SK-N-SH (cell line): ENCODE results near the gene CDC42. TPM values are rescaled to one million over a fixed set of nuclear protein-coding genes. Genes with fewer than 3 reads are reported as not detected.

Experiments
- CTCF ChIA-PET: fragments of 300-600, 350-600 bp; formaldehyde crosslinking; extraction: SDS; loops from one replicate; lab custom pipeline; 2021; lab: Yijun Ruan, JAX
- POLR2A ChIA-PET: fragments of 350-600 bp; sonication (Branson Sonifier 250); formaldehyde crosslinking; extraction: SDS; loops from one replicate; lab custom pipeline; 2020; ENCODE audit warnings: antibody characterized with exemption, inconsistent platforms; lab: Yijun Ruan, JAX
- DNase-seq: peaks from one replicate; pipeline ENCODE4 v3.0.0; 2012
- H2AFZ ChIP-seq: fragments of 200-600 bp; sonication (generic); 2 replicates; pipeline ENCODE4 v1.8.1; 2016; ENCODE audit warnings: antibody characterized with exemption, mild to moderate bottlenecking, low read depth
- H3F3A ChIP-seq: fragments of 200-600 bp; sonication (generic); replicated peaks from 2 replicates; pipeline ENCODE3; 2016; ENCODE audit warnings: antibody characterized with exemption, mild to moderate bottlenecking; ENCODE audit not compliant: insufficient read depth
- H3K27ac ChIP-seq, 2 experiments: fragments of 200-500 bp in 1 of 2; fragments of 200-600 bp in 1 of 2; sonication (Bioruptor generic) in 1 of 2; sonication (generic), shearing (Covaris generic) in 1 of 2; 2 replicates each; pipeline versions ENCODE4 v1.5.1 to v1.6.1; 2014 to 2016; ENCODE audit warnings: low read depth in 2 of 2, inconsistent platforms in 1 of 2, low read length in 1 of 2, mild to moderate bottlenecking in 1 of 2, mixed read lengths in 1 of 2
- H3K27me3 ChIP-seq: fragments of 200-600 bp; sonication (generic), shearing (Covaris generic); 2 replicates; pipeline ENCODE4 v1.6.1; 2016; ENCODE audit warnings: mixed run types; ENCODE audit not compliant: insufficient read depth
- H3K36me3 ChIP-seq, 2 experiments: fragments of 200-500 bp in 1 of 2; fragments of 200-600 bp in 1 of 2; sonication (Bioruptor generic) in 1 of 2; sonication (generic) in 1 of 2; replicated peaks in 1 of 2; 2 replicates each; pipeline versions ENCODE3 to v1.5.1; 2014 to 2016; ENCODE audit warnings: low read length in 1 of 2, mild to moderate bottlenecking in 1 of 2; ENCODE audit not compliant: insufficient read depth in 2 of 2, control insufficient read depth in 1 of 2
- H3K4me1 ChIP-seq, 2 experiments: fragments of 200-500 bp in 1 of 2; fragments of 200-600 bp in 1 of 2; sonication (Bioruptor generic) in 1 of 2; sonication (generic), shearing (Covaris generic) in 1 of 2; 2 replicates each; pipeline versions ENCODE4 v1.5.1 to v1.6.1; 2014 to 2016; ENCODE audit warnings: low read depth in 1 of 2, low read length in 1 of 2, mixed run types in 1 of 2; ENCODE audit not compliant: insufficient read depth in 2 of 2, control insufficient read depth in 1 of 2
- H3K4me2 ChIP-seq: fragments of 200-600 bp; sonication (generic), shearing (Covaris generic); 2 replicates; pipeline ENCODE4 v1.6.1; 2017; ENCODE audit warnings: mixed run types
- H3K4me3 ChIP-seq, 2 experiments: fragments of 200-500 bp in 1 of 2; fragments of 200-600 bp in 1 of 2; sonication (Bioruptor generic) in 1 of 2; sonication (generic), shearing (Covaris generic) in 1 of 2; 2 replicates each; pipeline versions ENCODE4 v1.5.1 to v1.8.1; 2014 to 2016; ENCODE audit warnings: low read depth in 2 of 2, inconsistent platforms in 1 of 2, low read length in 1 of 2, mild to moderate bottlenecking in 1 of 2, mixed read lengths in 1 of 2, moderate library complexity in 1 of 2
- H3K79me2 ChIP-seq: fragments of 200-600 bp; sonication (generic); 2 replicates; pipeline ENCODE4 v1.8.1; 2017; ENCODE audit warnings: mild to moderate bottlenecking; ENCODE audit not compliant: insufficient read depth
- H3K9ac ChIP-seq: fragments of 200-600 bp; sonication (generic); 2 replicates; pipeline ENCODE4 v1.6.1; 2017; ENCODE audit warnings: mixed run types
- H3K9me2 ChIP-seq: fragments of 200-600 bp; sonication (generic); 2 replicates; pipeline ENCODE4 v1.6.1; 2017; ENCODE audit warnings: mixed run types
- H3K9me3 ChIP-seq: fragments of 200-600 bp; sonication (generic); 2 replicates; pipeline ENCODE4 v1.6.1; 2017; ENCODE audit warnings: mixed run types, mild to moderate bottlenecking, moderate library complexity
- H4K20me1 ChIP-seq: fragments of 200-600 bp; sonication (generic); 2 replicates; pipeline ENCODE4 v1.6.1; 2017; ENCODE audit warnings: mild to moderate bottlenecking, mixed run types; ENCODE audit not compliant: insufficient read depth
- CHD2 ChIP-seq: fragments of 150-350 bp; IDR thresholded peaks from 2 replicates; pipeline ENCODE4 v1.6.1; 2018; ENCODE audit warnings: low read length; ENCODE audit not compliant: partially characterized antibody
- ELF1 ChIP-seq: IDR thresholded peaks from 2 replicates; pipeline ENCODE4 v1.4.0; 2012
- EP300 ChIP-seq, 2 experiments: IDR thresholded peaks; 2 replicates each; pipeline versions ENCODE4 v1.4.0 to v1.6.1; 2012; ENCODE audit warnings: borderline replicate concordance in 1 of 2, low read depth in 1 of 2, low read length in 1 of 2
- EZH2phosphoT487 ChIP-seq: fragments of 200-600 bp; sonication (generic); IDR thresholded peaks from 2 replicates; pipeline ENCODE4 v1.6.1; 2017; ENCODE audit warnings: low read depth, mixed run types, mild to moderate bottlenecking, antibody characterized with exemption, moderate library complexity, borderline replicate concordance
- FOSL2 ChIP-seq: IDR thresholded peaks from 2 replicates; pipeline ENCODE4 v1.4.0; 2012; ENCODE audit warnings: low read depth, mild to moderate bottlenecking, moderate library complexity, borderline replicate concordance
- FOXM1 ChIP-seq: IDR thresholded peaks from 2 replicates; pipeline ENCODE4 v1.4.0; 2012; ENCODE audit warnings: low read depth, mild to moderate bottlenecking
- MXI1 ChIP-seq: IDR thresholded peaks from 2 replicates; pipeline ENCODE4 v1.6.1; 2012; ENCODE audit warnings: mild to moderate bottlenecking, low read depth, low read length, improper control_type of control experiment
- POLR2AphosphoS5 ChIP-seq: IDR thresholded peaks from 2 replicates; pipeline ENCODE4 v1.6.1; 2012; ENCODE audit warnings: low read depth, low read length
- RFX5 ChIP-seq: IDR thresholded peaks from 2 replicates; pipeline ENCODE4 v1.6.1; 2012; ENCODE audit warnings: mild to moderate bottlenecking, improper control_type of control experiment, low read length
- RXRA ChIP-seq: IDR thresholded peaks from 2 replicates; pipeline ENCODE4 v1.4.0; 2012; ENCODE audit warnings: low read depth, mild to moderate bottlenecking, borderline replicate concordance
- SIN3A ChIP-seq: IDR thresholded peaks from 2 replicates; pipeline ENCODE4 v1.6.1; 2012; ENCODE audit warnings: low read depth, mild to moderate bottlenecking, low read length, moderate library complexity, borderline replicate concordance
- WGBS: methylation state at CpG from one replicate; pipeline ENCODE4 v1.1.6; 2017; ENCODE audit warnings: low lambda C conversion rate; 5-methylcytosine and 5-hydroxymethylcytosine counted together
- polyA plus RNA-seq, 3 experiments: library from polyadenylated mRNA; depleted of rRNA; stranded (reverse); fragments of >200 nt; gene quantifications; 2 replicates each; pipeline ENCODE4 v1.2.3, GENCODE V29; 2012
- TF ChIP-seq, protein P1 (sequence below): IDR thresholded peaks from 2 replicates; pipeline ENCODE4 v1.4.0; 2012; ENCODE audit warnings: low read depth
- TF ChIP-seq, protein P2 (sequence below): fragments of 150-350 bp; IDR thresholded peaks from 2 replicates; pipeline ENCODE4 v1.6.1; 2017; ENCODE audit warnings: antibody characterized with exemption, low read length, low read depth, borderline replicate concordance
- TF ChIP-seq, protein P3 (sequence below): fragments of 200-600 bp; sonication (generic); IDR thresholded peaks from 2 replicates; pipeline ENCODE4 v1.6.1; 2017; ENCODE audit warnings: antibody characterized with exemption, mild to moderate bottlenecking, moderate library complexity
- TF ChIP-seq, protein P4 (sequence below): fragments of 150-350 bp; IDR thresholded peaks from 2 replicates; pipeline ENCODE4 v1.6.1; 2016; ENCODE audit warnings: mild to moderate bottlenecking, low read depth, low read length

Gene CDC42
- polyA plus RNA-seq, 1 of the 3 experiments (the other 2 are of a cell fraction): 113 TPM

DNA sequence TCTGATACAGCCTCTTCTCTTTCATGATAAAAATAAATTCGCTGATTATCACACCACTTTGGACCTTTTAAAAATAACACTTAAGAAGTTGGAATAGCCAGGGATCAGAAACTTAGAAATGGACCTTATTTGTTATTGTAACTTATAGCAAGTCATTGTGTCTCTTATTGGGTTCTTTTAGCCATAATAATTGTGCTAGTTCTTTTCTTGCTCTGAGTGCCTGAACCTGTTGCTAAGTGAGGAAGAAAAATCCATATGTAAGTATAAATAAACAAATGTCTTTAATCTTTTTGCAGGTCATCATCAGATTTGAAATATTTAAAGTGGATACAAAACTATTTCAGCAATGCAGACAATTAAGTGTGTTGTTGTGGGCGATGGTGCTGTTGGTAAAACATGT lies 25.6 kb downstream of the CDC42 start:
- POLR2A ChIA-PET: no interaction called here
- no peak overlapping the region for H3K4me3 ChIP-seq
- peaks cover 32 to 76% of the 10 kb centered on the region in 2 experiments for H3K36me3 ChIP-seq
- H3K4me2 ChIP-seq: no peak overlapping the region
- no peak for DNase-seq
- peaks cover 100% of the 10 kb centered on the region for H4K20me1 ChIP-seq
- H3K79me2 ChIP-seq: peaks cover 100% of the 10 kb centered on the region
- no peaks in the 10 kb centered on the region for H3K27me3 ChIP-seq
- CTCF ChIA-PET: interaction anchor here (1.0 to 1.7 kb wide), 2 partner anchors 27 to 505 kb away, joined by 3 to 5 read pairs; no protein-coding TSS in a partner anchor
- no peak overlapping the region for H2AFZ ChIP-seq
- no peaks in the 10 kb centered on the region for H3K9me3 ChIP-seq
- 91% methylated on average over 2 of the region's 2 CpGs for whole genome bisulfite sequencing
- H3K9ac ChIP-seq: no peak overlapping the region
- peak overlapping the region in 1 of 2 experiments; percentile 3; a peak in 1 of 4 replicates for H3K27ac ChIP-seq
- no peaks in the 10 kb centered on the region; a peak in 1 of 4 replicates for H3K4me1 ChIP-seq
- H3K9me2 ChIP-seq: no peaks in the 10 kb centered on the region
- TF ChIP-seq FOSL2: no peak
- no peak for TF ChIP-seq POLR2AphosphoS5
- no peak for TF ChIP-seq ELF1
- TF ChIP-seq RFX5: no peak
- TF ChIP-seq FOXM1: no peak
- no peak for TF ChIP-seq MXI1
- TF ChIP-seq RXRA: no peak
- TF ChIP-seq, protein P1, sequence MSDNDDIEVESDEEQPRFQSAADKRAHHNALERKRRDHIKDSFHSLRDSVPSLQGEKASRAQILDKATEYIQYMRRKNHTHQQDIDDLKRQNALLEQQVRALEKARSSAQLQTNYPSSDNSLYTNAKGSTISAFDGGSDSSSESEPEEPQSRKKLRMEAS: no peak
- TF ChIP-seq, protein P2, sequence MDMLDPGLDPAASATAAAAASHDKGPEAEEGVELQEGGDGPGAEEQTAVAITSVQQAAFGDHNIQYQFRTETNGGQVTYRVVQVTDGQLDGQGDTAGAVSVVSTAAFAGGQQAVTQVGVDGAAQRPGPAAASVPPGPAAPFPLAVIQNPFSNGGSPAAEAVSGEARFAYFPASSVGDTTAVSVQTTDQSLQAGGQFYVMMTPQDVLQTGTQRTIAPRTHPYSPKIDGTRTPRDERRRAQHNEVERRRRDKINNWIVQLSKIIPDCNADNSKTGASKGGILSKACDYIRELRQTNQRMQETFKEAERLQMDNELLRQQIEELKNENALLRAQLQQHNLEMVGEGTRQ: no peak
- no peak for TF ChIP-seq CHD2
- TF ChIP-seq SIN3A: no peak
- TF ChIP-seq, protein P3, sequence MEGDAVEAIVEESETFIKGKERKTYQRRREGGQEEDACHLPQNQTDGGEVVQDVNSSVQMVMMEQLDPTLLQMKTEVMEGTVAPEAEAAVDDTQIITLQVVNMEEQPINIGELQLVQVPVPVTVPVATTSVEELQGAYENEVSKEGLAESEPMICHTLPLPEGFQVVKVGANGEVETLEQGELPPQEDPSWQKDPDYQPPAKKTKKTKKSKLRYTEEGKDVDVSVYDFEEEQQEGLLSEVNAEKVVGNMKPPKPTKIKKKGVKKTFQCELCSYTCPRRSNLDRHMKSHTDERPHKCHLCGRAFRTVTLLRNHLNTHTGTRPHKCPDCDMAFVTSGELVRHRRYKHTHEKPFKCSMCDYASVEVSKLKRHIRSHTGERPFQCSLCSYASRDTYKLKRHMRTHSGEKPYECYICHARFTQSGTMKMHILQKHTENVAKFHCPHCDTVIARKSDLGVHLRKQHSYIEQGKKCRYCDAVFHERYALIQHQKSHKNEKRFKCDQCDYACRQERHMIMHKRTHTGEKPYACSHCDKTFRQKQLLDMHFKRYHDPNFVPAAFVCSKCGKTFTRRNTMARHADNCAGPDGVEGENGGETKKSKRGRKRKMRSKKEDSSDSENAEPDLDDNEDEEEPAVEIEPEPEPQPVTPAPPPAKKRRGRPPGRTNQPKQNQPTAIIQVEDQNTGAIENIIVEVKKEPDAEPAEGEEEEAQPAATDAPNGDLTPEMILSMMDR: no peak
- TF ChIP-seq, protein P4, sequence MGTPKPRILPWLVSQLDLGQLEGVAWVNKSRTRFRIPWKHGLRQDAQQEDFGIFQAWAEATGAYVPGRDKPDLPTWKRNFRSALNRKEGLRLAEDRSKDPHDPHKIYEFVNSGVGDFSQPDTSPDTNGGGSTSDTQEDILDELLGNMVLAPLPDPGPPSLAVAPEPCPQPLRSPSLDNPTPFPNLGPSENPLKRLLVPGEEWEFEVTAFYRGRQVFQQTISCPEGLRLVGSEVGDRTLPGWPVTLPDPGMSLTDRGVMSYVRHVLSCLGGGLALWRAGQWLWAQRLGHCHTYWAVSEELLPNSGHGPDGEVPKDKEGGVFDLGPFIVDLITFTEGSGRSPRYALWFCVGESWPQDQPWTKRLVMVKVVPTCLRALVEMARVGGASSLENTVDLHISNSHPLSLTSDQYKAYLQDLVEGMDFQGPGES: no peak
- no peak for TF ChIP-seq EP300 (IDR thresholded peaks at IDR 0.05; ENCODE audit: borderline replicate concordance in 1 of 2, low read depth in 1 of 2, low read length in 1 of 2)
- no peak for TF ChIP-seq EZH2phosphoT487
- TF ChIP-seq, all 33 proteins: peak for 0
- H3F3A ChIP-seq: peaks cover 11% of the 10 kb centered on the region
